HG03521 (cell line): ENCODE measurements around the gene NFKBIB.

Experiments used
- ATAC-seq: cut with Tn5 transposase; IDR thresholded peaks from one replicate; pipeline ENCODE4 v1.9.1; 2021; ENCODE audit warnings: mild to moderate bottlenecking, moderate library complexity; ENCODE audit not compliant: unreplicated experiment

The NFKBIB gene

DNA sequence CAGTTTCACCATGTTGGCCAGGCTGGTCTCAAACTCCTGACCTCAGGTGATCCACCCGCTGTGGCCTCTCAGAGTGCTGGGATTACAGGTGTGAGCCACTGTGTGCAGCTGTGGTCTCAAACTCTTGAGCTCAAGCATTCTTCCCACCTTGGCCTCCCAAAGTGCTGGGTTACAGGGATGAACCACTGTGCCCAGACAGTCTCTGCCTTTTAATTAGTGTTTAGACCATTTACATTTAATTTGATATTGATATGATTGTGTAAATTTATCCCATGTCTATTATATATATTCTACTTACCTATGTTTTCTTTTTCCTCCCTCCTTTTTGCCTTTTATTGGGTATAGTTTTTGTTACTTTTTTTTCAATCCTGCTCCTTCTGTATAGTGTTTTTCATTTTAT is 1.9 kb downstream of the NFKBIB start:
- no peak for ATAC-seq

DNA sequence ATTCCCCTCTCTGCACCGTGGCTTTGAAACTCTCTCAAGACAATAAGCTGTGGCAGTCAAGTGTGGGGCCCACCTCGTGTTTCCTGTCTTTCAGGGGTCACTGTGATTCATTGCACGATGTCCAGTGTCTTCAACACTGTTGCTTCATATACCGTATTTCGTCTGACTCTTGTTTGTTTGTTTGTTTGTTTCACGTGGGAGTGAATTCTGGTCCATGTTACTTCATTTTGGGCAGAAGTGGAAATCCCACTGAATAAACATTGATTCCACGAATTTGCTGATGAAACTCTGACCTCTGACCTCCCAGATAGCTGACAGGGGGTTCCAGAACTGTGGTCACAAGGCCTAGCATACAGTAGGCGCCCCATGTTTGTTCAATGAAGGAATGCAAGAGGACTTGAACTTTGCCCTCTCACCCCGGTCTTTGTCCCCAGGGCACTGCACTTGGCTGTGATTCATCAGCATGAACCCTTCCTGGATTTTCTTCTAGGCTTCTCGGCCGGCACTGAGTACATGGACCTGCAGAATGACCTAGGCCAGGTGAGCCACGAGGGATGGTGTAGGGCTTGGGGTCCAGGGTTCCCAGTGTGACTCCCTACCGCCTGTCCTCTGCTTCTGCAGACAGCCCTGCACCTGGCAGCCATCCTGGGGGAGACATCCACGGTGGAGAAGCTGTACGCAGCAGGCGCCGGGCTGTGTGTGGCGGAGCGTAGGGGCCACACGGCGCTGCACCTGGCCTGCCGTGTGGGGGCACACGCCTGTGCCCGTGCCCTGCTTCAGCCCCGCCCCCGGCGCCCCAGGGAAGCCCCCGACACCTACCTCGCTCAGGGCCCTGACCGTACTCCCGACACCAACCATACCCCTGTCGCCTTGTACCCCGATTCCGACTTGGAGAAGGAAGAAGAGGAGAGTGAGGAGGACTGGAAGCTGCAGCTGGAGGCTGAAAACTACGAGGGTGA is 5.1 kb downstream of the NFKBIB start:
- no peak for ATAC-seq

DNA sequence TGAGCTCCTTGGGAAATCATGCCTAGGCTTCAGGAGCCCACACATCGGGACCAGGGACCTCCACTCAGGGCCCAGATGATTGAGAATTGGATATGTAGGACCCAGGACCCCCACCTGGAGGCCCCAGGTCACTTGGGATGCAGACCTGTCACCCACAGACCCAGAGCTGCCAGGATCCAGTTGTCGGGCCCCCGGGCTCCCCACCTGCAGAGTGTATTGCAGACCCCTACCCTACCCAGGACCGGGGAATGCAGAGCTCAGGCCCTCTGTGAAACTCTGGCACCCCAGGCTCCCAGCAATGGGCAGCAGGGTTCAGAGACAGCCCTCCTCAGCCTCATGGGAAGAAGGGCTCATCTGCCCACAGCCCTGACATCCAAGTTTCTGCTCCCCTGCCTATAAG is 5.9 kb downstream of the NFKBIB start:
- no peak for ATAC-seq

DNA sequence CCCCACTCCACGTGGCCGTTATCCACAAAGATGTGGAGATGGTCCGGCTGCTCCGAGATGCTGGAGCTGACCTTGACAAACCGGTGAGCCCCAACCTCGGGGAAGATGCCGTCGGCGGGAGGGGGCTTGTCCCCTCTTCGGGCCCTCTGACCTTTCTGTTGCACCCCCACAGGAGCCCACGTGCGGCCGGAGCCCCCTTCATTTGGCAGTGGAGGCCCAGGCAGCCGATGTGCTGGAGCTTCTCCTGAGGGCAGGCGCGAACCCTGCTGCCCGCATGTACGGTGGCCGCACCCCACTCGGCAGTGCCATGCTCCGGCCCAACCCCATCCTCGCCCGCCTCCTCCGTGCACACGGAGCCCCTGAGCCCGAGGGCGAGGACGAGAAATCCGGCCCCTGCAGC is 7.5 kb downstream of the NFKBIB start:
- no peak for ATAC-seq

DNA sequence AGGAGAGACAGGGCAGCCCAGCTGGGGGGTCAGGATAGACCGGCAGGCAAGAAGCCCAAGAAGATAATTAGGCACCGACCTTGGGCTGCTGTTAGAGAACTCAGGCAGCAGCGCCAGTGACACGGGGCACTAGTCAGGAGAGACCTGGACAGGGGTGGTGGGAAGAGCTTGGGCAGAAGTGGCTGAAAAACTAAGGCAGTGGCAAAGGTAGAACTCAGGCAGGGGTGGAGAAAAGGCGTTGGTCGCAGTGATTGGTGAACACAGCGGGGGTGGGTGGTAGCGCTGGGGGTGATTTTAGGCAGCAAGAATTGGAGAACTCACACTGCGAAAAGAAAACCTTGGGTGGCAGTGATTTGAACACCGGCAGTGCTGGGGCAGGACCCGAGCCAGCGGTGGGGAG is 7.9 kb downstream of the NFKBIB start:
- ATAC-seq: no peak

DNA sequence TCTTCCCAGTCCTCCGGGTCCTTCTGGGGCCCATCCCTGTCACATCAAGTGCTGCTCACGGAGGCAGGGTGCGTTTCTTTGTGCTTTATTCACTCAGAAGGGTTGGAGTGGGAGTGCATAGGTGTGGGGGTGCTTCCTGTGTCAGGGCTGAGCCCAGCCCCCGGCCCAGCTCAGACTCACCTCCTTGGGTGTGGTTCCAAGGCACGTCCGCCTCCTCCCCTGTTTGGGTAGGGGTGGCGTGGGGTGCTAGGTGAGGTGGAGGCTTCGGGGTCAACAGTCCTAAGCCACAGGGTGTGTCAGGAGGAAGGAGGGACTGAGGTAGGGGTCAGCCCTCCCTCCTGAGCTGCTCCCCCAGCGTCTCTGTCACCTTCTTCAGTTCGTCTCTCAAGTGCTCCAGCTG is 9.1 kb downstream of the NFKBIB start:
- no peak for ATAC-seq

DNA sequence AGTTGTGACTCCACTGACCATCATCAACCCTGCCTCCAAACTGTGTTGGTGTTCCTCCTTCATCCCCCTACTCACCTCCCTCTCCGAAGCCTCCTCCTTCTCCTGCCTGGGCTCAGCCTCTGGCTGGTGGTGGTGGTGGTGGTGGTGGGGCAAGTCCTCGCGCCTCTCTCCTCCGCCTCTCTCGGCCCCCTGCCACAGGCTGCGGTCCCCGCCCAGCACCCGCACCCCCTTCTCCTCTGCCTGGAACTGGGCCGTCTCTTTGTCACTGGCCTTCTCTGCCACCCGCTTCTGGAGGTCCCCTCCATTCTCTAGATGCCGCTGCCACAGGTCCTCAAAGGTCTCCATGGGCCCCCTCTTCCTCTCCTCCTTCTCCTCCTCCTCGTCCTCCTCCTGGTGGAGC is 10.7 kb downstream of the NFKBIB start:
- no peak for ATAC-seq

DNA sequence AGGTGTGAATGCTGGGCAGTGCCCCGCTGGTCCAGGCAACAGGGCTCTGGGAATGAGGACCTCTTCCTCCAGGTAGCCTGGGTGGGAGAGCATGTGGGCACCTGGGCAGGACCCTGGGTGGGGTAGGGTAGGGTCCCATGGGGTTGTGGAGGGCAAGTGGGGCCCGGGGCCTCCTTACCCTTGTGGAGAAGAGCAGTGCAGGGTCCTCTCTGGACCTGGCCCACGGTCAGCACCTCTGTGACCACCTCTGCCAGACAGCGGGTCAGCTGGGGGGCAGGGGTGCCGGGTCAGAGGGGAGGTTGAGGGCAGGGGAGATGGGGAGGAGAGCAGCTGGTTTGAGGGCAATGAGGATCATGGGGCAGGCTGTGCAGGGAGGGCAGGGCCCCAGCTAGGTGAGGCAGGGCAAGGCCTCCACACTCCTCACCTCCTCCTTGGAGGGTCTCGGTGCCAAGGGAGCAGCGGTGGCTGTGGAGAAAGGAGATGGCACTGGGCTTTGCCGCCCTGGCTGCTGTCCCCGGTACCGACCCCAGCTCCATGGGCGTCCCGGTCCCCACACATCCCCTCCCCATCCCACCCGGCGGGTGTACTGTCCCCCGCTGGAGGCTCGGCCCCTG is 11.7 kb downstream of the NFKBIB start:
- no peak for ATAC-seq

DNA sequence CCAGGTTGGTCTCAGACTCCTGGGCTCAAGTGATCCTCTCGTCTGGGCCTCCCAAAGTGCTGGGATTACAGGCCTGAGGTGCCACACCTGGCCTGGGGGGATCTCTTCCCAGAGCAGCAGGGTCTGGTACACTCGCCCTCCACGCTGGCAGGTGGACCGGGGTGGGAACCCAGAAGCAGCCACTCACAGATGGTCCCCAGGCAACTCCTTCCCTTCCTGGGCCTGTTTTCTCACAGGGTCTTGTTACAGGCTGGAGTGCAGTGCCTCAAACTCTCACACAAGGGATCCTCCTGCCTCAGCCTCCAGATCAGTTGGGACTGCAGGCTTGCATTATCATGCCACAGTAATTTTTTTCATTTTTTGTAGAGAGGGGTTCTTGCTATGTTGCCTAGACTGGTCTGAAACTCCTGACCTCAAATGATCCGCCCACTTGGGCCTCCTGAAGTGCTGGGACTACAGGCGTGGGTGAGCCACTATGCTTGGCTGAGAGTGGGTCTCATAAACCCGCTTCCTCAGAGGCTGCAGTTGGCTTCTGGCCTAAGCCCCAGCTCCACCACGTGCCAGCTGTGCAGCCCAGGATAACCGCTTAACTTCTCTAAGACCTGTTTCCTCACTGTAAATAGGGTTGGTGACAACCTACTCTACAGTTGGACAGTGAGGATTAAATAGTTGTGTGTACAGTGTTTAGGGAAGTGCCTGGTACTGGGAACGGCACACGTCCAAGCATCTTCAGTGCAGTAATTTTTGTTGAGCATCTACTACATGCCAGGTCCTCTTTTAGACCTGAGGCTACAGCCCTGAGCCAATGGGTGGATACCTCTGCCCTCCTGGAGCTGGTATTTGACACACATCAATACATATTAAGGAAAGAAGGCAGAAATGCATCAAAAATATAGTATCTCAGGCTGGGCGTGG is 13.1 kb downstream of the NFKBIB start:
- ATAC-seq: no peak

DNA sequence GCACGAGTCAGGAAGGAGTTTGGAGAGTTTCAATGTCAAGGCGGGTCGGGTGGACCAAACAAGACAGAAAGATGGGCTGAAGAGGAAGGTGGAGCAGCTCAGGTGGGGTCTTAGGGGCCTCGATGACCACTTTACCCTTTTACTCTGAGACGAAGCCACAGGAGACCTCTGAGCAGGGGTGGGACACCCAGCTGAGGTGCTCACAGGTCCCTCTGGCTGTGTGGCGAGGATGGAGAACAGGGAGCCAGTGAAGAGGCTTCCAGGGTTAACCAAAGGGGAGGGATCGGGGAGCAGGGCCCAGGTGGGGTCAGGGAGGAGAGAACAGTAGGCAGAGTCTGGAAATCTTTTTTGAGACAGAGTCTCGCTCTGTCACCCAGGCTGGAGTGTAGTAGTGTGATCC is 14.2 kb downstream of the NFKBIB start:
- ATAC-seq: no peak

DNA sequence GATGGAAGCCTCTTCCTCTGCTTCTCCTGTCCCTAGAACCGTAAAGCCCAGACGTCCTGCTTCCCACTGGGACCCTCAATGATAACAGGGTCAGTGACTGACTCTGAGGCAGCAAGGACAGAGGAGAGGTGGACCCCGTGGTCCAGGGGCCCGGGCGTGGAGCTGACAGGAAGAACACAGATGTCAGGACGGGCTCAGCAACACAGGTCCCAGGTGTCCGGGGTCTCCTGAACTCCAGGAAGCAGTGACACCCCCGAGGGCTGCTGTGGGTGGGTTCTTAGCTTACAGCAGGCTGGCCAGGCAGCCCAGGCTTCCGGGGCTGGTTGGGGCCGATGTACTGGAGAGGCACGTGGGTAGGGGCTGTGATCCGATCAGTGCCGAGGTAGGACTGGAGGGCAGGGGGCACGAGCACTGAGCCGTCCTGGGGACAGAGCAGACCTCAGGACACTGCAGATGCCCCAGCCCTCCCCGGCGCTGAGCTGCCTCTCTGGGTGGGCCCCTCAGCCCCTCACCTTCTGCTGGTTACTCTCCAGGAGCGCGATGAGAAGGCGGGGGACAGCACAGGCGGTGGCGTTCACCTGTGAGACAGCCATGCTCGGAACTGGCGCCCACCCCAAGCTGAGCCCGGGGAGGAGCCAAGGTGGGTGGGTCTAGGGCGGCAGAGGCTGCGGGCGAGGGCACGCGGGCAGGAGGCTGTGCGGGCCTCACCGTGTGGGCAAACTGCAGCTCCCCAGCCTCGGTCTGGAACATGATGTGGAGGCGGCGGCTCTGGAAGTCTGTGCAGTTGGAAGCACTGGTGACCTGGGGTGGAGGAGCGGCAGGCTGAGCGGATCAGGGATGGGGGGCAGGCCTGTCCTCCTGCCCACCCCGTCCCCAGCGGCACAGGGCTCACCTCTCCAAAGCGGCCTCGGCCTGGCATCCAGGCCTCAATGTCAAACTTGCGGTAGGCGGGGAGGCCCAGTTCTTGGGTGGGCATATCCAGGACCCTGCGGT is 15.9 kb downstream of the NFKBIB start:
- no peak for ATAC-seq

DNA sequence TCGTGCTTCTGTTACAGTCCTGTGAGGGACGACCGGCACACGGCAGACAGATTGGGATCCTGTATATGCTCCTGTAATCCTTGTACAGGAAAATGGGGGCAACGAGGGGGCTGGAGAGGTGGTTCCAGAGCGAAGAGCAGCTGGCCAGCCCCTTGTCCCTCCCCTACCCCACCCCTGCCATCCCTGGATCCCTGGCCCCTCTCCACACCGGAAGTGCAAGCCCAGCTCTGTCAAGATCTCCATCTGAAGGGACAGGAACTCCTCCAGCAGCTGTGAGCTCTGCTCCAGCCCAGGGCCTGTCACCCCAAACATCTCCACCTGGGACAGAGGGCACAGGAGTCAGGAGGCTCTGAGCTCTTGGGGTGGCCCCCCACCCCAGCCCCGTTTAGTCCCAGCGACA is 17.7 kb downstream of the NFKBIB start:
- no peak for ATAC-seq

DNA sequence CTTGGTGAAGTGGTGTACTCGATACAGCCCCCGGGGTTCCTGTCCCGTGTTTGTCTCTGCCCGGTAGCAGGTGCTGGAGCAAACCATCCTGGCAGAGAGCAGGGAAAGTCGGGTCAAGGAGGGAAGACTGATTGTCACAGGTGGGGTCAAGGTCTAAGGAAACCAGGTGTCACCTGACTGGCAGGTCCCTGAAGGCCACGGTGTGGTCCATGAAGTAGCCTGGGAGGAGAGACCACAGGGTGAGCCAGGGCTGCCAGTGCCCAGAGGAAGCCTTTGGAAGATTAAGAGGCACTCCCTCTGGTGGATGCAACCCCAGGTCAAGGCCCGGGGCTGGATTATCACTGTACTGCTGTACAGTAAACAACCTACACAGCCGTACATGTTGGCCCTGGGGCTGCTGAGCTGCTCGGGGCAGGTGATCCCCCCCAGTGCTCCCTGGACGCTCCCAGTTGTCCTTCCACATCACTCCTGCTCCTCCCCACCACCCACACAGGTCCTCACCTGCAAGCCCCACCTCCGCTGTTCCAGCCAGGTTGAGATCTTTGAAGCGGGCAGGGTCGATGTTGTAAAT is 18.2 kb downstream of the NFKBIB start:
- no peak for ATAC-seq

DNA sequence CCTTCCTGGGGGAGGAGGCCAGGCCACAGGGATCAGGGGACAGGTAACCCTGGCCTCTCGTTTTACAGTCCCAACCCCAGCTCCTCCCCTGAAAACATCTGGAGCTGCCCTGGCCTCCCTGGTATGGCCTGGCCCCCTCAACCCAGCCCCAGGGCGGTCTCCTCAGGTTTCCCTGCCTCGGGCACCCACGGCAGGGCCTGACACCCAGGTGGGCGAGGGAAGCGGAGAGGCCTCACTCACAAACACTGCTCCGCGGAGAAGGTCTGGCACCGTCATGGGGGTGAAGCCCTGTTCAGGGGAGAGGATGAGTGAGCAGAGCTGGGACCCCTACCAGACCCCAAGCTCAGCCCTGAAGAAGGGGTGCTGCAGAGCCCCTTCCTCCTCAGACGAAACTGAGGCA is 18.8 kb downstream of the NFKBIB start:
- ATAC-seq: no peak

DNA sequence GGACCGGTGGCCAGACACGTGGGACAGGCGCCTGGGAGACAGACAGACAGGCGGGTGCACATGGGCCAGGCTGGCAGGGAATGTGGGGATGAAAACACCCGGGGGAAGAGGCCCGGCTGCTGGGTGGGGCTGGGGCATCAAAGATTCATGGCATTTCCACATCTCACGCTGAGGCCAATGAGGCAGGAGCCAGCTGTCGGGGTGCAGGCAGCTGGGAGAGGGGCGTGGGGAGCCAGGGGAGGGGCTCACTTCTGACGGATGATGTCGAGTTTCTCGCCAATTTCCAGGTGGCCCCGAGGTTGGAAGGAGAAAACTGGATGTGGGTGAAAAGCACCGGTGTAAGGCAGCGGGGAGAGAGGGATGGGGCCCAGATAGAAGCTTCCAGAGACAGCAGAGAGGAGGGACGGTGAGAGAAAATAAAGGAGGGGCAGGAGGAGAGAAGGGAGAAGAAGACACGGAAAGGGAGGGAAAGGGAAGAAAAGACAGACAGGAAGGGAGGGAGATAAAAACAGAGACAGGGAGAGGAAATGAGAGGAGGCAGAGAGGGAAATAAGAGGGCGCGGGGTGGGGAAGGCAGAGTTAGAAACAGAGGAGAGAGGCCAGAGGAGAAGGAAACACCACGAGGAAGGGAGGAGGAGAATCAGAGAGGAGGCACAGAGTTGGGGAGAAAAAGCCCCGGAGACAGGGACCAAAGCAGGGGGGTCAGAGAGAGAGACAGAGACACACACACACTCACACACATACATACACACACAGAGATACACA is 20.2 kb downstream of the NFKBIB start:
- no peak for ATAC-seq

DNA sequence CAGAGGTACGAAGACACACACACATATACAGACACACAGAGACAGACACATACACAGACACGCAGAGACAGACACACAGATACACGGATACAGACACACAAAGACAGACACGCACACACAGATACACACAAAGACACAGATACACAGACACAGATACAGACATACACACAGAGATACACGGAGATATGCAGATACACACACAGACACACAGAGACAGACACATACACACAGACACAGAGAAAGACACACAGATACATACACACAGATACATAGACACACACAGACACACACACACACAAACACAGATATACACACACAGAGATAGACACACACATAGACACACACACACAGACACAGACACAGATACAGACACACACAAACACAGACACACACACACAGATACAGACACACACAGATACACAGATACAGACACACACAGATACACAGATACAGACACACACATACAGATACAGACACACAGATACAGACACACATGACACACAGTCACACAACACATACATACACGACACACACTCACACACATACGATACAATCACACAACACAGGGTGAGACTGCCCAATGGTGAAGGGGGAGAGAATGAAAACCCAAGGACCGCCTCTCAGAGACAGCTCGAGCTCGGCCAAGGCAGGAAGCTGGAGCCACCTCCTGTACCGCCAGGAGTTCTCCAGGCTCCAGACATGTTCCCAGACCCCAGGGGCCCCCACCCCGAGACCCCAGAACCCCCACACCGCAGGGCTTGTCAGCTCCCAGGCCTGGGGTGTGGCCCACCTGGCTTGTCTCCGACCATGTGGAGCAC is 21.0 kb downstream of the NFKBIB start:
- ATAC-seq: no peak

DNA sequence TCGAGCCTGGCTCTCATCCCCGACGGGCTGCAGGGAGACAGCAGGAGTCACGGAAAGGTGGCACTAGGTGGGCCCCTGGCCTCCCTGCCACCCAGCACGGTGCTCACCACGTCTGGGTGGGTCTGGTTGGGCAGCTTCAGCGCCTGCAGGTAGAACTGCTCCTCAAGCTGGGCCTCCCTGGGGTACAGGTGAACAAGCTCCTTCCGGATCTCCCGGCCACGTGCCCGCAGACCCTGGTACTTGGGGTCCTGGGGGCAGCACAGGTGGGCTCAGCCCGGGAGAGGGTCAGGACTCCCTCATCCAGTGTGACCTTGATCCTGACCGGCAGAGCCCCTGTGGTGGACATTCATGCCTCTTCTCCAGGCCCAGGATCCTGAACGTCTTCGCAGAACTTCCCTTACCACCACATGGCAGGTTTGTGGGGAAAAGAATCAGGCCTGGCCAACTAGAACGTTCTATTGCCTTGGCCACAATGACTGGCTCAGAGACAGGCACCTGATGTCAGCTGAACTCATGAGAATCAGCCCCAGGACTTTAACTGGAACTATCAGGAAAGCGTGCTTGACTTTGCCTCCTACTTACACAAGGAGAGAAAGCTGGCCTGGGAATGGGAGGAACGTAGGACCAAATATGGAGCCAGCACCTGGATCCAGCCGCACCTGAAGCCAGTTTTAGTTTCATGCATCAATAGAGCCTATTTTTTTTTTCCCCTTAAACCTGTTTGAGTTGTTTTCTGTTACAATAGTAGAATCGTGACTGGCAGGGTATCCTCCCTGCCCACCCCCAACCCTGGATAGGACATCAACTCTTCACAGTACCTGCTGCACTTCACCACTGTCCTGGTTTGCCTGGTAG is 21.9 kb downstream of the NFKBIB start:
- no peak for ATAC-seq
